CD4-positive, alpha-beta T cell treated with Interleukin-4 for 1 hour (primary cell): ENCODE measurements around the gene GABRE.

ENCODE experiments used
- DNase-seq, 2 donors: peaks; one replicate each; pipeline ENCODE4 v3.0.0-alpha.2; 2020 to 2022

The GABRE gene, protein sequence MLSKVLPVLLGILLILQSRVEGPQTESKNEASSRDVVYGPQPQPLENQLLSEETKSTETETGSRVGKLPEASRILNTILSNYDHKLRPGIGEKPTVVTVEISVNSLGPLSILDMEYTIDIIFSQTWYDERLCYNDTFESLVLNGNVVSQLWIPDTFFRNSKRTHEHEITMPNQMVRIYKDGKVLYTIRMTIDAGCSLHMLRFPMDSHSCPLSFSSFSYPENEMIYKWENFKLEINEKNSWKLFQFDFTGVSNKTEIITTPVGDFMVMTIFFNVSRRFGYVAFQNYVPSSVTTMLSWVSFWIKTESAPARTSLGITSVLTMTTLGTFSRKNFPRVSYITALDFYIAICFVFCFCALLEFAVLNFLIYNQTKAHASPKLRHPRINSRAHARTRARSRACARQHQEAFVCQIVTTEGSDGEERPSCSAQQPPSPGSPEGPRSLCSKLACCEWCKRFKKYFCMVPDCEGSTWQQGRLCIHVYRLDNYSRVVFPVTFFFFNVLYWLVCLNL

DNA sequence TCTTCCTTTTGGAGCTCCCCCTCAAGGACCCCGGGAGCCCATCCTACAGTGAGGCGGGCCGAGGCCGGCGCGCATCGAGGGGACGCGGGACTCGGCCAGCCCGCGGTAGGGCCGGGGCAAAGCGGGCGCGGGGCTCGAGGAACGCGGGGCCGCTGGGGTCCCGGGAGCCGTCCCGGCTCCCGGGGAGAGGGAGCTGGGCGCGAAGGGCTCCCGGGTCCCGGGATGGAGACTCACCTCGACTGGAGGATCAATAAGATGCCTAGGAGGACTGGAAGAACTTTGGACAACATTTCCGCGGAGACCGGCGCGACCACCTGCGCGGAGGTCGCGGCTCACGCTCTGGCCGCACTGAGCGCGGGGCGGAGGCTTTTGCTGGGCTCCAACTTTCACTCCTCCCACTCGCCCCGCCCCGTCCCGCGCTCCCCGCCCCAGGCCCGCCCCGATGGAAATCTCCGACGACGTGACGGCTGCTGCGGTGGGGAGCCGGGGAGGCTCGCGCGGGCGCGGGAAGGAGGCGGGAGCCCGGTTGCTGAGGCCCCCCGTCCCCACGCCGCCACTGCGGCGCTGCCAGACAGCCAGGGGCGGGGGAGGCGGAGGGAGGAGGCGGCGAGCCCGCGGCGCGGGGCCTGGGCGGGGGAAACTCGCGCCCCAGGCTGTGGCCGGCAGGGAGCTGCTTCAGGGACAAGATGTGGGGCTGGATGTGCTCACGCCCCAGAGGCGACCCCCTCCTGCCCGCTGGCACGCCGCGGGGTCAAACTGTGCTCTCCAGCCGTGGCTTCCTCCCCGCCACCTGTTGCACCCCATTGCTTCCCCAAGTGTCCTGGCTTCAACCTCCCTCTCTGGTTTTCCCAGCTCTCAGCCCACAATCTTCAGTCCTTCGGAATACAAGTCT lies at the start of gene GABRE:
Gene GABRE (minus strand): TSS at position 341 of the 892 bp plus-strand sequence. CDS start 51 bp downstream, at position 290.
- DNase-seq: no peak

GRCh38 chrX:152020888-152021287 lies 46.4 kb upstream of the GABRE start:
- no peak for DNase-seq

DNA sequence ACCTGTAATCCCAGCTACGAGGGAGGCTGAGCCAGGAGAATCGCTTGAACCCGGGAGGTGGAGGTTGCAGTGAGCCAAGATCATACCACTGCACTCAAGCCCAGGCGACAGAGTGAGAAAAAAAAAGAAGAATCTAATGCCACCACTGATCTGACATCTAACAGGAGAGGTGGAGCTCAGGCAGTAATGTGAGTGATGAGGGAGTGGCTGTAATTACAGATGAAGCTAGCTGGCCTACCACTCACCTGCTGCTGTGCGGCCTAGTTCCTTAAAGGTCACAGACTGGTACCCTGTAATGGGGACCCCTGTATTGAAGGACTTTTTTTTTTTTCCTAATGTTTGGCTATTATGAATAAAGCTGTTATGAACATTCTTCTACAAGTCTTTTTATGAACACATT lies 25.3 kb upstream of the GABRE start:
- DNase-seq: no peak

DNA sequence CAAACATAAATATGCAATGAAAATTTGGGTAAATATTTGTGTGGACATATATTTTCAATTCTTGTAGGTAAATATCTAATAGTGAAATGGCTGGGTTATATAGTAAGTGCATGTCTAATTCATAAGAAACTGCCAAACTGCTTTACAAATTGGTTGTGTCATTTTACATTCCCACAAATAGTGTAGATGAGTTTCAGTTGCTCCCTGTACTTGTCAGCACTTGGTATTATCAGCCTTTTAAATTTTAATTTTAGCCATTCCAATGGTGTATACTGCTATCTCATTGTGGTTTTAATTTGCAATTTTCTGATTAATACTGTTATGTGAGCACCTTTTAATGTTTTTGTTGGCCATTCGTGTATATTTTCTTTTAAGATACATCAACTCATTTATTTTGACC lies 23.1 kb upstream of the GABRE start:
- no peak for DNase-seq

DNA sequence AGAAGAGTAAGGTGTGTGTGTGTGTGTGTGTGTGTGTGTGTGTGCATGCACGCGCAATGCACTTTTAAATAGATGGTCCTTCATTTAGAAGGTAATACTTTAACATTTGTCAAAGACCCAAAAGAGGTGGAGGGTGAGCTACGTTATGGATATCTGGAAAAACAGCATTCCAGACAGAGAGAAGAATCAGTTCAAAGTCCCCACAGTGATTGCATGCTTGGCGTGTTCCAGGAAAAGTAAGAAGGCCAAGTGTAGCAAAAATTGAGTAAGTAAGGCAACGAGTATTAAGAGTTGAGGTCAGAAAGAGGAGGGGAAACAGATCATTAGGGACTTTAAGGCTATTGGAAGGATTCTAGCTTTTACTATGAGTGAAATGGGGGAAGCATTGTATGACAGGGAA lies 21.9 kb upstream of the GABRE start:
- DNase-seq: no peak

GRCh38 chrX:151994476-151994875 lies 20.0 kb upstream of the GABRE start:
- no peak for DNase-seq

- DNase-seq: no peak
Measured at GRCh38 chrX:151988706-151989299, 14.3 kb upstream of the GABRE start.

DNA sequence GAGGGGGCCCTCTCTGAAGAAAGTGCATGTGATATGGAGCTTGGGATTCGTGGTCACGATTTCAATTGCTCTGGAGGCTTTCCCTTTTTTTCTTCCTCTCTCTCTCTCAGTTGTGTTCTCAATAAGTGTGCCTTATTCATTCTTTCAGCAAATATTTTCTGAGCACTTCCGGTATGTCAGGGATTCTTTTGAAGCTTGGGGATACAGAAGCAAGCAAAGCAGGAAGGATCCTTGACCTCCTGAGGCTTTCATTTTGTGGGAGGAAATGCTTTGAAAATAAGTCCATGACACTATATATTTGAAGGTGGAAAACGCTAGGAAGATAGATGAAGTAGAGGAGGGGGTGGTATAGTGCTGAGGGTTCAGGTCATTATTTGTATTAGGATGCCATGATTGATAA lies 12.6 kb upstream of the GABRE start:
- DNase-seq: no peak

GRCh38 chrX:151985955-151986354 lies 11.5 kb upstream of the GABRE start:
- no peak for DNase-seq

GRCh38 chrX:151985531-151985930 lies 11.1 kb upstream of the GABRE start:
- no peak for DNase-seq

- DNase-seq: no peak
Measured at GRCh38 chrX:151984902-151985301, 10.4 kb upstream of the GABRE start.

DNA sequence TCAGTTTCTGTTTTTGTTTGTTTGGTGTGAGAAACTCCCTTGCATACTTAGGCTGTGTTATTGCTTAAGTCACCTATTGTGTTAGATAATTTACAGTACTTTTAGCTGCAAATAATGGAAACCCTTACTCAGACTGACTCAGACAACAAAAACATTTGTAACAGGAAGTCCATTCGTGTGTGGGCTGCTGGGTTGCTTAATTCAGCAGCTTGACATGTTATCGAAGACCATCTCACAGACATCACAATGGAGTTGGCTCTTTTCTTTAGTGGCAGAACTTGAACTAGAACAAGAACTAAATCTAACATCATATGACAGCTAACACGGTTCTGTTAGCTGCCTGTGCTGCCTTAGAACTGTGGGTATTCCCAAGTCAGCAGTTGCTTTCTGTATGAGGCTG lies 9.9 kb upstream of the GABRE start:
- DNase-seq: no peak

GRCh38 chrX:151983186-151983585 lies 8.7 kb upstream of the GABRE start:
- no peak for DNase-seq

DNA sequence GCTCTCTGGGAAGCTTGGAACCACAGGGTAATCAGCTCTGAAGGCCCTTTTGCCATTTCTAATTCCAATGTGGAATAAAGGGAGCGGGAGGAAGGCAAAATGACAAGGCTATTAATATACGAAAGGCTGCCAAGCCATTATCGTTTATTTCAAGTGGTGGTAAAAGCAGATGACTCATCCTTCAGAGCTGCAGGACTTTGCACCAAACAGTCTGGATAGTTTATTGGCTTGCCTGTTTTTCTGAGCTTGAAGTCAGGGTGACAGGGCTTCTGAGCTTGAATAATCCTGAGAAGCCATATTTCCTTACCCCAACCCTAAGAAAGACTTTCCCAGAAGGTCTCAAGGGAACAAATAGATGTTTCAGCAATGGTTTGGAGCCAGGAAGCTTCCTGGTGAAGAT lies 7.7 kb upstream of the GABRE start:
- no peak for DNase-seq

GRCh38 chrX:151981129-151981528 lies 6.7 kb upstream of the GABRE start:
- DNase-seq: no peak

- DNase-seq: no peak
Measured at GRCh38 chrX:151977923-151978322, 3.4 kb upstream of the GABRE start.

DNA sequence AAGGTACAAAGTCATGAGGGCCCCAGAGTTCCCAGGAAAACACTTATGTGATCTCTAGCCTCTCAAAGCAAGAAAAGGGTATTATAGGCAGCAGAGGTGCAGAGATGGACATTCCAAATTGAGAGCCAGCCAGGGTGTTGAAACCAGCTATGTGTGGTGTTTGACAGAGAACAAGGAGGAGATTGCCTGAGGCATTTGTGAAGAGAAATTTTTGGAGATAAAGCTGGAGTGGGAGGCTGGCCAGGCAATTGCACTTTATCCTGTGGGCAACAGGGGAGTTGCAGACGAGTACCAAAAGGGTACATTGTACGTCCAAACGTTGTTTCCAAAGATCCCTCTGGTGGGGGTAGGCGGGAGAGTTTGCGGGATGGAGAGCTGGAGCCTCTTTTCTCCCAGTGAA lies 2.5 kb upstream of the GABRE start:
- DNase-seq: no peak

- no peak for DNase-seq
Measured at GRCh38 chrX:151975736-151976275, 1.3 kb upstream of the GABRE start.

GRCh38 chrX:151975228-151975593 lies 735 bp upstream of the GABRE start:
- DNase-seq: no peak

- no peak for DNase-seq
Measured at GRCh38 chrX:151973851-151974335, 583 bp downstream of the GABRE start.

DNA sequence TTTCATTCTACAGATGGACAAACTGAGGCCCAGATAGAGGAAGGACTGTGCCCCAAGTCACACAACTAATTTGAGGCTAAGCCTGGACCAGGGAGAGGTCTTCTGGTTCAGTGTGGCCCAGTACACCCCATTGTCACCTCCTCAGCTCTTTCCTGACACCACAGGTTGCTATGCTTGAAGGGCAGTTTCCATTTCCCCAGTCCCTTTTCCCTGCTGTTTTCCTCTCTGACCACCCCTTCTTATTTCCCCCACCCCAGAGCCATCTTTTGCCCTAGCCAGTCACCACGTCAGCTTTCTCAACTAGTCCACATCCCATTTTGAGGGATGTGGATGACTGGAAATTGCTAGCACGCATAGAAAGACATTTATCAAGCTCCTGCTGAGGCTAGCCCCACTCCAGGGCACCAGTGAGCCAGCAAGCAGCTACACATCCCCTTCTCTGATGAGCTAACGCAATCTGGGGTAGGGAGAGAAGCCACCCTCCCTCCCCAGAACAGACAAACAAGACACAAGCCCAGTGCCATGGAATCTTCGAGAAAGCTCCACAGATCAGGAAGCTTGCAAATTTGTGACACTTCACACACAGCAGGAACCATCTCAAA lies 1.3 kb downstream of the GABRE start:
- DNase-seq: no peak

- no peak for DNase-seq
Measured at GRCh38 chrX:151970661-151971060, 3.8 kb downstream of the GABRE start.

GRCh38 chrX:151970027-151970426 lies 4.4 kb downstream of the GABRE start:
- no peak for DNase-seq
